Liver (tissue), 3 donors: ENCODE measurements around the gene DBH.

Experiments
- CTCF ChIP-seq: fragments of 150-350 bp; IDR thresholded peaks from 2 replicates; pipeline ENCODE4 v1.5.1; 2017; ENCODE audit warnings: improper control_type of control experiment, low read depth, low read length; ENCODE audit not compliant: missing input control
- FOXA1 ChIP-seq: IDR thresholded peaks from 2 replicates; pipeline ENCODE4 v1.6.1; 2016; ENCODE audit warnings: antibody characterized with exemption
- HNF4A ChIP-seq, 2 donors: conservative IDR thresholded peaks; 2 replicates each; pipeline ENCODE4 v1.6.1; 2016; ENCODE audit warnings: antibody characterized with exemption in 2 of 2, mild to moderate bottlenecking in 2 of 2
- JUND ChIP-seq, 2 donors: IDR thresholded peaks; 2 replicates each; pipeline ENCODE4 v1.6.1; 2016; ENCODE audit warnings: antibody characterized with exemption in 2 of 2
- MAX ChIP-seq: IDR thresholded peaks from 2 replicates; pipeline ENCODE4 v1.6.1; 2016; ENCODE audit warnings: antibody characterized with exemption
- RAD21 ChIP-seq, 2 donors: IDR thresholded peaks; 2 replicates each; pipeline ENCODE4 v1.6.1; 2016; ENCODE audit warnings: antibody characterized with exemption in 2 of 2, mild to moderate bottlenecking in 2 of 2
- REST ChIP-seq: IDR thresholded peaks from 2 replicates; pipeline ENCODE4 v1.6.1; 2016; ENCODE audit warnings: antibody characterized with exemption, mild to moderate bottlenecking
- RXRA ChIP-seq, 2 donors: IDR thresholded peaks; 2 replicates each; pipeline ENCODE4 v1.6.1; 2017 to 2018; ENCODE audit warnings: antibody characterized with exemption in 2 of 2, mild to moderate bottlenecking in 1 of 2
- SP1 ChIP-seq: IDR thresholded peaks from 2 replicates; pipeline ENCODE4 v1.6.1; 2018; ENCODE audit warnings: antibody characterized with exemption, mild to moderate bottlenecking
- TAF1 ChIP-seq: conservative IDR thresholded peaks from 2 replicates; pipeline ENCODE4 v1.6.1; 2016; ENCODE audit warnings: antibody characterized with exemption, mild to moderate bottlenecking
- YY1 ChIP-seq: IDR thresholded peaks from 2 replicates; pipeline ENCODE4 v1.6.1; 2016; ENCODE audit warnings: antibody characterized with exemption, mild to moderate bottlenecking
- ZBTB33 ChIP-seq: IDR thresholded peaks from 2 replicates; pipeline ENCODE4 v1.6.1; 2016; ENCODE audit warnings: antibody characterized with exemption
- donor health status: healthy.
- donor health status: healthy.

- no peak for TF ChIP-seq REST
- TF ChIP-seq CTCF, result no peak
- no peak for TF ChIP-seq MAX
- no peak for TF ChIP-seq RXRA (IDR thresholded peaks at IDR 0.05)
- no peak for TF ChIP-seq JUND (IDR thresholded peaks at IDR 0.05)
- TF ChIP-seq RAD21 (IDR thresholded peaks at IDR 0.05), result no peak
- no peak for TF ChIP-seq YY1
- TF ChIP-seq ZBTB33, result no peak
- TF ChIP-seq FOXA1, result no peak
- TF ChIP-seq SP1, result no peak
- no peak for TF ChIP-seq HNF4A (conservative IDR thresholded peaks at IDR 0.05)
- TF ChIP-seq TAF1, result no peak
Observed at GRCh38 chr9:133622555-133622954, 13.6 kb upstream of the DBH start.
